GM12878 (cell line): ENCODE results near the gene ACTL10. TPM values are rescaled to one million over a fixed set of nuclear protein-coding genes. Genes with fewer than 3 reads are reported as not detected.

Experiments
- ATAC-seq: fragments of 200-7000 bp; cut with Tn5 transposase; 3 replicates; pipeline ENCODE4 v1.9.1; 2020; ENCODE audit warnings: mild to moderate bottlenecking, moderate library complexity
- BruUV-seq: library from RNA; stranded (reverse); fragments of 400-500 nt; replicated peaks from 2 replicates; lab custom pipeline; 2021; lab: Mats Ljungman, UMichigan
- CTCF ChIA-PET: fragments of 300-600 bp; sonication (Branson Sonifier 250); formaldehyde crosslinking; extraction: SDS; loops from one replicate; lab custom pipeline; 2021; ENCODE audit warnings: inconsistent platforms; lab: Yijun Ruan, JAX
- POLR2A ChIA-PET: fragments of 350-600 bp; formaldehyde crosslinking; extraction: SDS; loops from one replicate; lab custom pipeline; 2021; ENCODE audit warnings: inconsistent platforms; lab: Charles Lee
- RAD21 ChIA-PET: fragments of 300-600 bp; sonication (Branson Sonifier 250); formaldehyde crosslinking; loops from one replicate; lab custom pipeline; 2023; ENCODE audit warnings: antibody characterized with exemption; ENCODE audit not compliant: unreplicated experiment; lab: Charles Lee
- SMC1A ChIA-PET: fragments of 300-600 bp; sonication (Branson Sonifier 250); formaldehyde crosslinking; loops from one replicate; lab custom pipeline; 2023; ENCODE audit not compliant: unreplicated experiment, uncharacterized antibody; lab: Charles Lee
- DNase-seq: peaks from one replicate; pipeline ENCODE4 v3.0.0-alpha.2; 2011; ENCODE audit warnings: low read depth, low spot score
- FAIRE-seq: peaks from 3 replicates; lab custom pipeline; 2011; peaks lifted over from hg19 to GRCh38; lab: Jason Lieb, UNC
- H2AFZ ChIP-seq: 2 replicates; pipeline ENCODE4 v1.6.0; 2011; ENCODE audit warnings: low read depth, low read length, control low read depth; ENCODE audit not compliant: control insufficient read depth
- H3K27ac ChIP-seq: 2 replicates; pipeline ENCODE4 v1.5.1; 2011; ENCODE audit warnings: control low read depth; ENCODE audit not compliant: control insufficient read depth, insufficient read depth
- H3K27me3 ChIP-seq, 2 experiments: replicated peaks in 1 of 2; 2 replicates each; pipeline versions ENCODE4 v1.6.0 to v1.6.1; 2011; ENCODE audit warnings: low read length in 1 of 2; ENCODE audit not compliant: control insufficient read depth in 2 of 2, insufficient read depth in 2 of 2
- H3K36me3 ChIP-seq, 2 experiments: 2 replicates each; pipeline ENCODE4 v1.5.1; 2011; ENCODE audit warnings: low read length in 1 of 2; ENCODE audit not compliant: control insufficient read depth in 2 of 2, insufficient read depth in 2 of 2
- H3K4me1 ChIP-seq: 2 replicates; pipeline ENCODE4 v1.6.1; 2011; ENCODE audit warnings: mild to moderate bottlenecking, low read length, moderate library complexity, mixed read lengths; ENCODE audit not compliant: control insufficient read depth, insufficient read depth
- H3K4me2 ChIP-seq: 2 replicates; pipeline ENCODE4 v1.6.0; 2011; ENCODE audit warnings: control low read depth; ENCODE audit not compliant: control insufficient read depth, insufficient read depth
- H3K4me3 ChIP-seq: fragments of 200-600 bp; sonication (generic); 2 replicates; pipeline ENCODE4 v1.5.1; 2016
- H3K79me2 ChIP-seq: 2 replicates; pipeline ENCODE4 v1.6.0; 2011; ENCODE audit warnings: low read length; ENCODE audit not compliant: control insufficient read depth, insufficient read depth
- H3K9ac ChIP-seq: 2 replicates; pipeline ENCODE4 v1.8.0; 2011; ENCODE audit warnings: low read length, control low read depth, mixed read lengths; ENCODE audit not compliant: control insufficient read depth, insufficient read depth
- H3K9me3 ChIP-seq: replicated peaks from 3 replicates; pipeline ENCODE4 v1.5.1; 2011; ENCODE audit warnings: mild to moderate bottlenecking, low read length; ENCODE audit not compliant: control insufficient read depth, insufficient read depth
- H4K20me1 ChIP-seq: 2 replicates; pipeline ENCODE4 v1.6.0; 2011; ENCODE audit not compliant: control insufficient read depth, insufficient read depth
- BCL3 ChIP-seq: IDR thresholded peaks from 2 replicates; pipeline ENCODE4 v1.6.1; 2011; ENCODE audit warnings: borderline replicate concordance, low read depth, mild to moderate bottlenecking, moderate library complexity, low read length; ENCODE audit not compliant: insufficient read depth, poor library complexity, severe bottlenecking
- BCLAF1 ChIP-seq: fragments of 450-650 bp; IDR thresholded peaks from 2 replicates; pipeline ENCODE4 v1.6.1; 2017; ENCODE audit warnings: antibody characterized with exemption, mild to moderate bottlenecking, moderate library complexity
- CBX3 ChIP-seq: fragments of 200-600 bp; sonication (generic); IDR thresholded peaks from 2 replicates; pipeline ENCODE4 v1.6.1; 2016; ENCODE audit warnings: low read depth, borderline replicate concordance
- CUX1 ChIP-seq: IDR thresholded peaks from 2 replicates; pipeline ENCODE4 v1.6.1; 2012; ENCODE audit warnings: improper control_type of control experiment, low read depth, low read length; ENCODE audit not compliant: insufficient replicate concordance
- HDAC2 ChIP-seq: fragments of 200-600 bp; sonication (generic); IDR thresholded peaks from 2 replicates; pipeline ENCODE4 v1.6.1; 2017
- JUNB ChIP-seq: IDR thresholded peaks from 2 replicates; pipeline ENCODE4 v1.6.1; 2016; ENCODE audit warnings: antibody characterized with exemption, mild to moderate bottlenecking
- MYC ChIP-seq: IDR thresholded peaks from 2 replicates; pipeline ENCODE4 v1.6.1; 2011; ENCODE audit warnings: mild to moderate bottlenecking, low read length, moderate library complexity, inconsistent platforms; ENCODE audit not compliant: insufficient read depth, insufficient replicate concordance, insufficient read length, severe bottlenecking
- NBN ChIP-seq: fragments of 450-650 bp; IDR thresholded peaks from 2 replicates; pipeline ENCODE4 v1.6.1; 2016
- NFIC ChIP-seq: IDR thresholded peaks from 2 replicates; pipeline ENCODE4 v1.6.1; 2012; ENCODE audit warnings: low read depth, mild to moderate bottlenecking, inconsistent platforms, low read length, moderate library complexity
- POLR2A ChIP-seq: IDR thresholded peaks from 2 replicates; pipeline ENCODE4 v1.6.1; 2011; ENCODE audit warnings: low read depth, mild to moderate bottlenecking, low read length
- POLR2AphosphoS2 ChIP-seq: IDR thresholded peaks from 2 replicates; pipeline ENCODE4 v1.6.1; 2011; ENCODE audit warnings: low read depth, mild to moderate bottlenecking, low read length, improper control_type of control experiment, moderate library complexity
- RBBP5 ChIP-seq: fragments of 200-600 bp; sonication (generic); conservative IDR thresholded peaks from 2 replicates; pipeline ENCODE4 v1.6.1; 2016
- WGBS: methylation state at CpG from one replicate; pipeline ENCODE4 v1.1.6; 2016; ENCODE audit warnings: low lambda C conversion rate; ENCODE audit not compliant: insufficient replicate concordance, insufficient coverage; ENCODE audit errors: missing lambda C conversion rate; 5-methylcytosine and 5-hydroxymethylcytosine counted together
- in situ Hi-C: fragments of 300-500 bp; cut with MboI; formaldehyde crosslinking; loops from 9 replicates; pipeline ENCODE4 v1.14.3; 2018; ENCODE audit warnings: mixed read lengths
- intact Hi-C: fragments of 100-400 bp; cut with micrococcal nuclease; formaldehyde crosslinking; loops from one replicate; pipeline ENCODE4 v1.14.2; 2022; ENCODE audit not compliant: unreplicated experiment
- polyA plus RNA-seq, 11 experiments: library from polyadenylated mRNA; depleted of rRNA in 4 of 11; unstranded in 6 of 11; stranded (reverse) in 5 of 11; fragments of >200 nt; fragmentation: Nextera tagmentation in 4 of 11; fragmentation: Illumina TruSeq in 1 of 11; extraction: Ambion mirVana in 4 of 11; extraction: Trizol in 1 of 11; gene quantifications; 1 replicate in 1 of 11; 2 replicates in 10 of 11; pipeline versions ENCODE4 v1.2.1 to v1.2.3, GENCODE V29; 2011 to 2016; ENCODE audit warnings: inconsistent platforms in 2 of 11, missing spikeins in 2 of 11, low read depth in 1 of 11
- total RNA-seq, 4 experiments: library from RNA; depleted of rRNA in 3 of 4; stranded (reverse); fragments of >200 nt in 3 of 4; fragmentation: Illumina TruSeq in 1 of 4; extraction: Trizol in 1 of 4; gene quantifications; 2 replicates each; pipeline versions ENCODE4 v1.2.1 to v1.2.3, GENCODE V29; 2013 to 2021

Gene ACTL10
- total and polyA plus RNA-seq, 10 of the 15 experiments (the other 5 are each of a cell fraction or from before 2014, with no cell fraction given): 0.12 to 5.0 (median 0.89) TPM

- no peak for TF ChIP-seq BCL3
- no peak for TF ChIP-seq POLR2A
These were observed 14.5 kb downstream of the ACTL10 start (continued) for GRCh38 chr20:33681288-33681687.

DNA sequence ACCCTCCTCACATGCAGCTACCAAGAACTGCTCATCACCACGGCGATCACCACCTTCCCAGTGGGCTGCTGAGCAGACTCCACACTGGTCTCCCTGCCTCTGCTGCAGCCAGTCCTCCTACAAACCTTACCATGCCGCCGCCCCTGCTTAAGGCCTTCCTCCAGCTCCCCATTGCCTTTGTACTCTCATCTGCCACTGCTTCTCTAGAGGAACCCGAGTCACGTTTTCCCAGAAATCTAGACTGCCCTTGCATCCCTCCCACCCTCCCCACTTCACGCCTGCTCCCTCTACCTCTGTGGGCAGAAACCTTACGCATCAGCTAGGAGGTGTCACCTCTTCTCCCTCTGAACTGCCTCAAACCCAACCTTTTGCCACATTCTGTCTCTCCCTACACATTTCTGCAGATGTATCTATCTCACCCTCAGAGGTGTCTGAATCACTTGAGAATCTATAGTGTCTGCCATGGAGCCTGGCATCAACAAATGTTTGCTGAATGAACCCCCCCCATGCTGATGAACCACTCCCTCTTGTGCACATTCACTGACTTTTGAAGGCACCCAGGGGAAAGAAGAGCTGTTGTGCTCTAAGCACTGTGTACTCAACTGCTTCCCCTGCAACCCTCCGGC lies 15.1 kb downstream of the ACTL10 start:
- ChIA-PET SMC1A (interaction anchor here (1.2 kb wide), 1 partner anchor 17 kb away, joined by 4 read pairs; no protein-coding TSS in a partner anchor), CTCF (interaction anchor here (0.5 to 5.6 kb wide), 3 partner anchors 11 to 15 kb away, joined by 4 to 38 read pairs (median 36); partner anchors contain the start of gene ACTL10), RAD21 (interaction anchor here (1.2 to 1.8 kb wide), 3 partner anchors 13 to 19 kb away, joined by 3 to 6 read pairs (median 3); partner anchors contain the start of gene ACTL10), POLR2A (interaction anchor here (0.6 kb wide), 1 partner anchor 13 kb away, joined by 3 read pairs; no protein-coding TSS in a partner anchor)
- Histone ChIP-seq H4K20me1 (no peaks in the 10 kb centered on the region), H3K9ac (no peak overlapping the region; the same call in 1 of the 2 replicates), H3K27me3 (no peaks in the 10 kb centered on the region), H3K79me2 (peaks cover 48% of the 10 kb centered on the region), H3K4me2 (no peak overlapping the region; the same call in 1 of the 2 replicates), H3K27ac (no peak overlapping the region), H3K4me1 (peaks cover 42% of the 10 kb centered on the region), H3K9me3 (no peaks in the 10 kb centered on the region), H2AFZ (no peak overlapping the region), H3K36me3 (peaks cover 0 to 5% of the 10 kb centered on the region in 2 experiments; a peak in 3 of 4 replicates), H3K4me3 (no peak overlapping the region)
- ATAC-seq (no peak), FAIRE-seq (no peak), DNase-seq (no peak)
- intact Hi-C loops: loop anchor here (10.0 kb wide), 1 partner anchor 313 kb away; the partner anchor contains the start of gene RALY
- 93% methylated on average over 9 of the region's 9 CpGs for WGBS
- in situ Hi-C loops: no loop called here
- BruUV-seq: no TSS peak
- TF ChIP-seq JUNB (no peak), RBBP5 (no peak), BCLAF1 (no peak), NFIC (no peak), CUX1 (no peak), NBN (no peak), HDAC2 (no peak), POLR2AphosphoS2 (no peak), MYC (no peak), CBX3 (no peak)
